HG03571 (cell line): Measurements from ENCODE around the gene ZNF732.
"Not testable (repeated sequence)": the region's sequence is repeated elsewhere in the genome, so short reads cannot be mapped to it uniquely, and the experiment has no call there.

Experiments used
- ATAC-seq: cut with Tn5 transposase; IDR thresholded peaks from one replicate; pipeline ENCODE4 v1.9.1; 2021; ENCODE audit not compliant: unreplicated experiment

Gene ZNF732

GRCh38 chr4:253936-254756 is 51.1 kb downstream of the ZNF732 start:
- no peak for ATAC-seq

- ATAC-seq = no peak
Measured at GRCh38 chr4:252065-252601, 53.1 kb downstream of the ZNF732 start.

- ATAC-seq = no peak
Measured at GRCh38 chr4:244471-244870, 60.8 kb downstream of the ZNF732 start.

GRCh38 chr4:243426-243825 is 61.8 kb downstream of the ZNF732 start:
- ATAC-seq = no peak

- no peak for ATAC-seq
Measured at GRCh38 chr4:242121-242848, 63.0 kb downstream of the ZNF732 start.

- not testable (repeated sequence) for ATAC-seq
Measured at GRCh38 chr4:241411-241810, 63.9 kb downstream of the ZNF732 start.

GRCh38 chr4:236028-236427 is 69.2 kb downstream of the ZNF732 start:
- ATAC-seq = no peak

GRCh38 chr4:234178-234577 is 71.1 kb downstream of the ZNF732 start:
- no peak for ATAC-seq

- no peak for ATAC-seq
Measured at GRCh38 chr4:223913-224497, 81.3 kb downstream of the ZNF732 start.
